Measurements from ENCODE around the gene DVL1.

DVL1 gene

GRCh38 chr1:1292851-1293250 lies 56.4 kb downstream of the DVL1 start:
- in situ Hi-C loops (cut with MboI; ENCODE audit: low pct_unique_long_range_greater_than_20kb, low sequenced_read_pairs), result no loop called here
- DNase-seq, result no peak

GRCh38 chr1:1292442-1292779 lies 56.8 kb downstream of the DVL1 start:
- in situ Hi-C loops (cut with MboI; ENCODE audit: low pct_unique_long_range_greater_than_20kb, low sequenced_read_pairs), result no loop called here
- no peak for DNase-seq

- peak; percentile 66 for DNase-seq
- in situ Hi-C loops (cut with MboI; ENCODE audit: low pct_unique_long_range_greater_than_20kb, low sequenced_read_pairs), result no loop called here
These were observed 57.4 kb downstream of the DVL1 start for GRCh38 chr1:1291548-1292441.

- no peak for DNase-seq
- in situ Hi-C loops (cut with MboI; ENCODE audit: low pct_unique_long_range_greater_than_20kb, low sequenced_read_pairs), result no loop called here
These were observed 58.1 kb downstream of the DVL1 start for GRCh38 chr1:1291023-1291528.

- in situ Hi-C loops (cut with MboI; ENCODE audit: low pct_unique_long_range_greater_than_20kb, low sequenced_read_pairs), result no loop called here
- DNase-seq, result peak; percentile 55
These were observed 58.9 kb downstream of the DVL1 start for GRCh38 chr1:1290238-1290731.

GRCh38 chr1:1287288-1288110 lies 61.7 kb downstream of the DVL1 start:
- no peak for DNase-seq
- in situ Hi-C loops (cut with MboI; ENCODE audit: low pct_unique_long_range_greater_than_20kb, low sequenced_read_pairs), result no loop called here

GRCh38 chr1:1286313-1287261 lies 62.6 kb downstream of the DVL1 start:
- no peak for DNase-seq
- in situ Hi-C loops (cut with MboI; ENCODE audit: low pct_unique_long_range_greater_than_20kb, low sequenced_read_pairs), result no loop called here

GRCh38 chr1:1285611-1286311 lies 63.5 kb downstream of the DVL1 start:
- in situ Hi-C loops (cut with MboI; ENCODE audit: low pct_unique_long_range_greater_than_20kb, low sequenced_read_pairs), result no loop called here
- DNase-seq, result no peak
